GM12875 (cell line): ENCODE results near the gene OGDHL.

ENCODE experiments used
- H3K4me3 ChIP-seq: one replicate; pipeline ENCODE4 v1.5.1; 2011; ENCODE audit warnings: low read depth, low read length, control low read depth
- TF ChIP-seq, protein P1 (sequence below): IDR thresholded peaks from 2 replicates; pipeline ENCODE4 v1.5.1; 2011; ENCODE audit warnings: low read depth, mild to moderate bottlenecking, control low read depth, inconsistent platforms, low read length, moderate library complexity, borderline replicate concordance; ENCODE audit not compliant: insufficient read depth

OGDHL gene

DNA sequence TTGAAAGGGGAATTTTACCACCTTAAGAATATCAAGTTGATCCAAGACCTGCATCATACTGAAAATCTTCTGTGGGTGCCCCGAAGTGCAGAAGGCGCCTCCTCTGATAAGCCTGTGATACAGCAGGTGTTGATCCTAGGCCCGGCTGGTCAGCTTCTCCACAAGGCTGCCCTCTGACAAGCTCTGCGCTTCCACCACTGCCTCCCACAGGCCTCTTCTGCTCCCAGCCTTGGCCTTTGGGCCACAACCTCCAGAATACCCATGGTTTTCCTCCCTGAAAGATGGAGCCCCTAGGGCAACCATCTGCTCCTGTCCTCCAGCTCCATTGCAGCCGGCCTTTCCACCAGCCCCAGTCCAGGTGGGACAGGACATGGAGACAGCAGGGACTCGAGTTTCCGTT is 5.6 kb upstream of the OGDHL start:
- TF ChIP-seq, protein P1, sequence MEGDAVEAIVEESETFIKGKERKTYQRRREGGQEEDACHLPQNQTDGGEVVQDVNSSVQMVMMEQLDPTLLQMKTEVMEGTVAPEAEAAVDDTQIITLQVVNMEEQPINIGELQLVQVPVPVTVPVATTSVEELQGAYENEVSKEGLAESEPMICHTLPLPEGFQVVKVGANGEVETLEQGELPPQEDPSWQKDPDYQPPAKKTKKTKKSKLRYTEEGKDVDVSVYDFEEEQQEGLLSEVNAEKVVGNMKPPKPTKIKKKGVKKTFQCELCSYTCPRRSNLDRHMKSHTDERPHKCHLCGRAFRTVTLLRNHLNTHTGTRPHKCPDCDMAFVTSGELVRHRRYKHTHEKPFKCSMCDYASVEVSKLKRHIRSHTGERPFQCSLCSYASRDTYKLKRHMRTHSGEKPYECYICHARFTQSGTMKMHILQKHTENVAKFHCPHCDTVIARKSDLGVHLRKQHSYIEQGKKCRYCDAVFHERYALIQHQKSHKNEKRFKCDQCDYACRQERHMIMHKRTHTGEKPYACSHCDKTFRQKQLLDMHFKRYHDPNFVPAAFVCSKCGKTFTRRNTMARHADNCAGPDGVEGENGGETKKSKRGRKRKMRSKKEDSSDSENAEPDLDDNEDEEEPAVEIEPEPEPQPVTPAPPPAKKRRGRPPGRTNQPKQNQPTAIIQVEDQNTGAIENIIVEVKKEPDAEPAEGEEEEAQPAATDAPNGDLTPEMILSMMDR = no peak
- no peak overlapping the region for H3K4me3 ChIP-seq

DNA sequence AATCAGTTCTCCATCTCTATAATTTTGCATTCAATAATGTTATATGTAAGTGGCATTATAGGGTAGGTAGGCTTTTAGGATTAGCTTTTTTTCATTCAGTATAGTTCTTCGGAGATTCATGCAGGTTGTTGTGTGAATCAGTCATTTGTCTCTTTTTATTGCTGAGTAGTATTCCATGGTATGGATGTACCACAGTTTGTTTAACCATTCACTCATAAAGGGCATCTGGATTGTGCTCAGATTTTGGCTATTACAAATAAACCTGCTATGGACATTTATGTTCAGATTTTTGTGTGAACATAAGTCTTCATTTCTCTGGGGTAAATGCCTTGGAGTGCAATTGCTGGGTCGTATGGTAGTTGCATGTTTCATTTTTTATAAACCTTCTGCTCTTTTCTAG is 4.4 kb upstream of the OGDHL start:
- no peak overlapping the region for H3K4me3 ChIP-seq
- TF ChIP-seq, protein P1 = no peak

DNA sequence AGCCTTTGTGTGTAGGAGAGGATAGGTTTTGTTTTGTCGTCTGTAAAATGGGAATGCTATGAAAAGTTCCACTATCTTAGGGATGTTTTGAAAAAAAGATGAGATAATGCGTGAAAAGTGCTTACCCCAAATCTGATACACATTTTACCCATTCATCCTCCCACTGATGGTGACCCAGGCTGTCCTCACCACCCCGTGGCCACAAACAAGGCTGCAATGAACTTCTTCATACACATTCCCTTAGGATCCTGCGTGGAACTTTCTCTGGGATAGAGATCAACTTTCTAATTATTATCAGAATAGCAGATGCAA is 399 bp upstream of the OGDHL start:
- no peak overlapping the region for H3K4me3 ChIP-seq
- TF ChIP-seq, protein P1 = no peak

DNA sequence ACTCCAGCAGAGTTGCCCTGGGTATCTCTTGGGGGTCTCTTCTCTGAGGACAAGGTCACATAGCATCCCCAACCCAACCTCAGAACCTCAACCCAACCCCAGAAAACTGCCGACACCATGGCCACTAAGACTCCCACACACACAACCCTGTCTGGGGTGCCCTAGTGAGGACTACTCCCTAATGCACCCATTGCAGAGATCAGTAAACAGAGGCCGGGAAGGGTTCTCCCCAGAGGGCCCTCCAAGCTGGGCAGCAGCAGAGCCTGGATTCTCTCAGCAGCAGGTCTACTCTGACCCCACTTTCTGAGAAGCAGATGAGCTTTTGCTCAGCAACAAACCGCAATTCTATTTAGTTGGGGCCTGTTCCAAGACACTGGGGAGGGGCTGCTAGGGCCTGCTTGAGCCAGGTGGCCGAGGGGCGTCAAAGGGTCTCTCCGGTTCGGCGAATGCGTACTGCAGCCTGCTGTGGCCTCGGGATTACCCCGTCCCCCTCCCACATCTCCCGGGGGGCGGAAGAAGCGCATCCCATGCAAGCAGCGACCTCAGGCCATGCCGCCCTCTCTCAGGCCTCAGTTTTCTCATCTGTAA is 828 bp downstream of the OGDHL start:
- no peak overlapping the region for H3K4me3 ChIP-seq
- TF ChIP-seq, protein P1 = no peak

DNA sequence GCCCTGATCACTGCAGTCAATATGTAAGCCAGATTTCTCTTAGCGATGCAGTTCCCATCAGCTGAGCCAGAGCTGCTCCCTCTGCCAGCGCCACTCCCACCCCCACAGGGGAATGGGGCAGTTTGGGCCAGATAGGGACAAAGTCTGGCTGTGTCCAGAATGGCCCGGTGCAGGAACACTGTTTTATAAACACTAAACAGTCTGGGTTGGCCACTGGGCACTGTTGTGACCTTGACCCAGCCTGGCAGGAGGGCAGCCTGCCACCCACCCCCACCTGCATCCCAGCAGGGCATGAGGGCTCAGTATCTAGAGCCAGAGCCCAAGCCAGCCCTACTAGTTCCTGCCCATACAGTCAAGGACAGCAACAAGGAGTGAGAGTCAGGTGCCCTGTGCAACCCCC is 1.3 kb downstream of the OGDHL start:
- H3K4me3 ChIP-seq = no peak overlapping the region

DNA sequence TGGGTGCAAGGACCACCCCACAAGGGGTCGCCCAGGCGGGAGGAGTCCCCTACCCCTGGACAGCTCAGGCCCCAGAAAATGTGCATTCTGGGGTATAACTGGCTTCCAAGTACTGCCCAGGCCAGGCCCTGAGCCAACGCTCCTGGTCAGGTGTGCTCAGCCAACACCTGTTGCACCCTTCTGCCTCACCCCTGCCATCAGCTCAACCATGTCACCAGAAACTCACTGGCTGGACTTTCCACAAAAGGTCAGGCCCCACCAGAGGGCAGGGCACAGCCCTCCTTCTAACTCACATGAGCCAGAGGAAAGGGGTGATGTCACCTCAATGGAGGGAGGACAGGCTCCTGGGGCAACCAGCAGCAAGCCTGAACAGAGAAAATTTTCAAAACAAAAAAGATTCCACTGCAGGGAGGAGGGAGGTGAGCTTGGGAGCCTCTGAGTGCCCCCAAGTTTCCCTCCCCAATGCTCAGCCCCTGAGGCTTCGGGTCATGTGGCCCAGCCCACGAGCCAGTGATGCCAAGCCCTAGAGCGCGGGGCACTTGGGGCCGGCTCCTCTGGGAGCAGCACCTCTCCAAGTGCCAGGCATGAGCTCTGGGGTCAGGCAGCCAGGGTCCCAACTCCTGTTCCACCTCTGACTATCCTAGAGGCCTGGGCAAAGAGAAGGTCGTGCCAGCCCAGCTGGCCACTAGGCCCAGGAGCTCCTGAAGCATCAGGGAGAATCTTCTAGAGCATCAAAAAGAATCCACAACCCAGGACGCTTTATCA is 2.2 kb downstream of the OGDHL start:
- TF ChIP-seq, protein P1 = no peak
- no peak overlapping the region for H3K4me3 ChIP-seq

More for the DNA sequence above, 1.3 kb downstream of the OGDHL start:
- TF ChIP-seq, protein P1 = no peak

DNA sequence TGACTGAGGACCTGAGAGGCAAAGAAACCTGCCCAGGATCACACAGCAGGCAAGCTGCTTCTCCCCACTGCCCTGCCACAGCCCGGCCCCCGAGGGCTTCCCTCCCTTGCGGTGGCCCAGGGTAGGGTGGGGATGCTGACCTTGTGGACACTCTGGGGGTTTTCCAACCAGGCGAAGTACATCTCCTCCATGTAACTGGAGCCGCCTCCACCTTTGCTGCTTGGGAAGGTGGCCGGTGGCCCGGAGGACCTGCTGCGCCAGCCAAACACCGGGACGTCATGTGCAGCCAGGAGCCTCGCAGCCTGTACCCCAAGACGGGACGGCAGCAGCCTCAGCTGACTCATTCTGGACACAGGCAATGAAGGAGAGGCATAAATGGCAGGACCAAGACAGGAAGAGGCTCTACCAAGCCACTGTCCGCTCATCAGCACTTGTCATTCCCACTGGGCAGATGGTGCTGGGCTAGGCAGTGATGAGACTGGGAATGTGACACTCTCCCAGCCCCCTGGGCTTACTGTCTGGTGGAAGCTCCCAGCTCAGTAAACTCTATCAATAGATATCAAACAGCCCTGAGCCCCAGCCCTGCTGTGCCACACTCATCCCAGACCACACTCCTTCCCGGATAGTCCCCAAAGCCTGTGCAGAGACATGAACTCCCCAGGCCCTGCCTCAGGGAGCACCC is 3.7 kb downstream of the OGDHL start:
- TF ChIP-seq, protein P1 = no peak
- no peak overlapping the region for H3K4me3 ChIP-seq
